Activated naive CD4-positive, alpha-beta T cell (primary cell): ENCODE measurements around the gene CTNNA1.
"Not testable (repeated sequence)": the region's sequence is repeated elsewhere in the genome, so short reads cannot be mapped to it uniquely, and the experiment has no call there.

Experiments used
- DNase-seq, 4 experiments: peaks; one replicate each; lab custom pipeline; 2025; lab: John Stamatoyannopoulos, UW

Gene CTNNA1

GRCh38 chr5:138760448-138761110 is 7.4 kb downstream of the CTNNA1 start:
- no peak for DNase-seq

- not testable (repeated sequence) for DNase-seq
Observed at GRCh38 chr5:138761115-138761514, 7.9 kb downstream of the CTNNA1 start.

GRCh38 chr5:138761670-138762069 is 8.4 kb downstream of the CTNNA1 start:
- not testable (repeated sequence) for DNase-seq

- no peak for DNase-seq
Observed at GRCh38 chr5:138762110-138762509, 8.9 kb downstream of the CTNNA1 start.

- no peak for DNase-seq
Observed at GRCh38 chr5:138763037-138763778, 10.0 kb downstream of the CTNNA1 start.

GRCh38 chr5:138770291-138770690 is 17.1 kb downstream of the CTNNA1 start:
- no peak for DNase-seq

- no peak for DNase-seq
Observed at GRCh38 chr5:138770977-138771376, 17.8 kb downstream of the CTNNA1 start.

GRCh38 chr5:138772986-138773594 is 19.9 kb downstream of the CTNNA1 start:
- DNase-seq, result no peak

GRCh38 chr5:138773624-138774023 is 20.4 kb downstream of the CTNNA1 start:
- DNase-seq, result not testable (repeated sequence)

GRCh38 chr5:138775034-138775433 is 21.8 kb downstream of the CTNNA1 start:
- DNase-seq, result no peak

- no peak for DNase-seq
Observed at GRCh38 chr5:138778234-138778633, 25.0 kb downstream of the CTNNA1 start.

GRCh38 chr5:138783976-138784375 is 30.8 kb downstream of the CTNNA1 start:
- DNase-seq, result no peak

GRCh38 chr5:138784590-138784989 is 31.4 kb downstream of the CTNNA1 start:
- no peak for DNase-seq

GRCh38 chr5:138789771-138790242 is 36.6 kb downstream of the CTNNA1 start:
- no peak for DNase-seq

- no peak for DNase-seq
Observed at GRCh38 chr5:138790684-138791083, 37.5 kb downstream of the CTNNA1 start.

- no peak for DNase-seq
Observed at GRCh38 chr5:138792195-138792790, 39.1 kb downstream of the CTNNA1 start.

GRCh38 chr5:138793575-138793974 is 40.4 kb downstream of the CTNNA1 start:
- DNase-seq, result no peak

- DNase-seq, result no peak
Observed at GRCh38 chr5:138803285-138803684, 50.1 kb downstream of the CTNNA1 start.

GRCh38 chr5:138803935-138804334 is 50.7 kb downstream of the CTNNA1 start:
- DNase-seq, result no peak

- no peak for DNase-seq
Observed at GRCh38 chr5:138805096-138805495, 51.9 kb downstream of the CTNNA1 start.

- no peak for DNase-seq
Observed at GRCh38 chr5:138807182-138807581, 54.0 kb downstream of the CTNNA1 start.

- DNase-seq, result no peak
Observed at GRCh38 chr5:138809391-138809790, 56.2 kb downstream of the CTNNA1 start.

- not testable (repeated sequence) for DNase-seq
Observed at GRCh38 chr5:138810861-138811260, 57.6 kb downstream of the CTNNA1 start.
